ENCODE measurements around the gene ANKRD10.
"Not testable (repeated sequence)": the region's sequence is repeated elsewhere in the genome, so short reads cannot be mapped to it uniquely, and the experiment has no call there.

ANKRD10 gene

GRCh38 chr13:110950819-110951570 is 36.1 kb upstream of the ANKRD10 start:
- Histone ChIP-seq H3K9ac (ENCODE audit: insufficient read length, low read depth) (no peak overlapping the region), H3K9me3 (ENCODE audit: insufficient read depth, low read length) (no peaks in the 10 kb centered on the region), H3K27me3 (ENCODE audit: insufficient read depth, insufficient read length) (no peaks in the 10 kb centered on the region), H3K36me3 (ENCODE audit: insufficient read depth, insufficient read length, low read length) (no peaks in the 10 kb centered on the region), H3K4me1 (ENCODE audit: insufficient read depth, insufficient read length) (peaks cover 5% of the 10 kb centered on the region), H3K4me3 (ENCODE audit: insufficient read length, low read depth) (no peak overlapping the region)
- no peak for DNase-seq (ENCODE audit: low read depth, low spot score)
- TF ChIP-seq SUZ12 (IDR thresholded peaks at IDR 0.05; ENCODE audit: extremely low read depth, insufficient read depth, insufficient read length) (no peak), YY1 (IDR thresholded peaks at IDR 0.05; ENCODE audit: insufficient read depth, insufficient read length) (no peak), ZNF274 (IDR thresholded peaks at IDR 0.05; ENCODE audit: low read depth, low read length) (no peak)

DNA sequence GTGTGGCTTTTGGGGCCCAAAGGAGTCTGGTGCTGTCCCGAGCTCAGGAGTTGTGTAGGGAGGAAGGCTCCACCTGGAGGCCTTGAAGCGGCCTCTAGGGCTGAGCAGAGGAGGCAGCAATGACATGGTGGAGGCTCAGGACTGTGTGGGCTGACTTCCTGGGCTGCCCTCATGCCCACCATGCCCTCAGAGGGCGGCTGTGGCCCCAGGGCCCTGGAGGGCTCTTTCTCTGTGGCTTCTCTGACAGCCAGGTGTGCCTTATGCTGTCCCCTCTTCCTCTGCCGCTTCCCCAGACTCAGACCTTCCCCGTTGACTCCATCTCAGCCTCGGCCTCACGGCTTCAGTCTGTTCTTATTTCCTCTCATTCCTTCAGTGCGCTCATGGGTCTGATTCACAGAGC is 35.5 kb upstream of the ANKRD10 start:
- TF ChIP-seq SUZ12 (IDR thresholded peaks at IDR 0.05; ENCODE audit: extremely low read depth, insufficient read depth, insufficient read length) (no peak), ZNF274 (IDR thresholded peaks at IDR 0.05; ENCODE audit: low read depth, low read length) (no peak), YY1 (IDR thresholded peaks at IDR 0.05; ENCODE audit: insufficient read depth, insufficient read length) (no peak)
- peaks cover 5% of the 10 kb centered on the region for H3K4me1 ChIP-seq (ENCODE audit: insufficient read depth, insufficient read length)
- no peaks in the 10 kb centered on the region for H3K27me3 ChIP-seq (ENCODE audit: insufficient read depth, insufficient read length)
- H3K9me3 ChIP-seq (ENCODE audit: insufficient read depth, low read length): no peaks in the 10 kb centered on the region
- H3K9ac ChIP-seq (ENCODE audit: insufficient read length, low read depth): no peak overlapping the region
- H3K4me3 ChIP-seq (ENCODE audit: insufficient read length, low read depth): no peak overlapping the region
- no peaks in the 10 kb centered on the region for H3K36me3 ChIP-seq (ENCODE audit: insufficient read depth, insufficient read length, low read length)
- no peak for DNase-seq (ENCODE audit: low read depth, low spot score)

GRCh38 chr13:110949628-110950027 is 34.8 kb upstream of the ANKRD10 start:
- no peaks in the 10 kb centered on the region for H3K36me3 ChIP-seq (ENCODE audit: insufficient read depth, insufficient read length, low read length)
- TF ChIP-seq ZNF274 (IDR thresholded peaks at IDR 0.05; ENCODE audit: low read depth, low read length) (no peak), YY1 (IDR thresholded peaks at IDR 0.05; ENCODE audit: insufficient read depth, insufficient read length) (no peak), SUZ12 (IDR thresholded peaks at IDR 0.05; ENCODE audit: extremely low read depth, insufficient read depth, insufficient read length) (no peak)
- no peak overlapping the region for H3K9ac ChIP-seq (ENCODE audit: insufficient read length, low read depth)
- no peaks in the 10 kb centered on the region for H3K9me3 ChIP-seq (ENCODE audit: insufficient read depth, low read length)
- no peak for DNase-seq (ENCODE audit: low read depth, low spot score)
- no peak overlapping the region for H3K4me3 ChIP-seq (ENCODE audit: insufficient read length, low read depth)
- H3K27me3 ChIP-seq (ENCODE audit: insufficient read depth, insufficient read length): no peaks in the 10 kb centered on the region
- peaks cover 3% of the 10 kb centered on the region for H3K4me1 ChIP-seq (ENCODE audit: insufficient read depth, insufficient read length)

DNA sequence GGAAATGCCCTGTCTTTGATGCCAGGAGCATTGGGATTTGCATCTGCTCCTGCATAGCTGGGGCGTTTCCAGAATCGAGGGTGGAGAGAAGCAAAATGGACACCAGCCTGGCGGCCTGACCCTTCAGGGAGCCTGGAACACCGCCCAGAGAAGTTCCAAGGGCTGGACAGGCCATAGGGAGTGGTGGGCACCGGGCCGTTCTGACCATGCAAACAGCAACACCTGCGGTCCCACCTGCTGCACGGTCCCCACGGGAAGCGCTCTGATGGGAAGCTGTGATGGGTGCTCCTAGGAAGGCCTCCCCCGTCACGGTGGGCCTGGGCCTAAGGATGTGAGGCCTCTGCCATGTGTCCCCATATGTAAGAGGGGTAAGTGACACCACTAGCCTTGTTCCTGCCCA is 34.2 kb upstream of the ANKRD10 start:
- no peak for DNase-seq (ENCODE audit: low read depth, low spot score)
- Histone ChIP-seq H3K4me1 (ENCODE audit: insufficient read depth, insufficient read length) (peaks cover 1% of the 10 kb centered on the region), H3K27me3 (ENCODE audit: insufficient read depth, insufficient read length) (no peaks in the 10 kb centered on the region), H3K9ac (ENCODE audit: insufficient read length, low read depth) (no peak overlapping the region), H3K4me3 (ENCODE audit: insufficient read length, low read depth) (no peak overlapping the region), H3K36me3 (ENCODE audit: insufficient read depth, insufficient read length, low read length) (no peaks in the 10 kb centered on the region), H3K9me3 (ENCODE audit: insufficient read depth, low read length) (no peaks in the 10 kb centered on the region)
- TF ChIP-seq SUZ12 (IDR thresholded peaks at IDR 0.05; ENCODE audit: extremely low read depth, insufficient read depth, insufficient read length) (no peak), YY1 (IDR thresholded peaks at IDR 0.05; ENCODE audit: insufficient read depth, insufficient read length) (no peak), ZNF274 (IDR thresholded peaks at IDR 0.05; ENCODE audit: low read depth, low read length) (no peak)

- not testable (repeated sequence) for H3K4me1 ChIP-seq (ENCODE audit: insufficient read depth, insufficient read length); DNase-seq (ENCODE audit: low read depth, low spot score); H3K36me3 ChIP-seq (ENCODE audit: insufficient read depth, insufficient read length, low read length); H3K9ac ChIP-seq (ENCODE audit: insufficient read length, low read depth); H3K27me3 ChIP-seq (ENCODE audit: insufficient read depth, insufficient read length); H3K9me3 ChIP-seq (ENCODE audit: insufficient read depth, low read length); H3K4me3 ChIP-seq (ENCODE audit: insufficient read length, low read depth)
These were observed 32.5 kb upstream of the ANKRD10 start for GRCh38 chr13:110947338-110947737.

DNA sequence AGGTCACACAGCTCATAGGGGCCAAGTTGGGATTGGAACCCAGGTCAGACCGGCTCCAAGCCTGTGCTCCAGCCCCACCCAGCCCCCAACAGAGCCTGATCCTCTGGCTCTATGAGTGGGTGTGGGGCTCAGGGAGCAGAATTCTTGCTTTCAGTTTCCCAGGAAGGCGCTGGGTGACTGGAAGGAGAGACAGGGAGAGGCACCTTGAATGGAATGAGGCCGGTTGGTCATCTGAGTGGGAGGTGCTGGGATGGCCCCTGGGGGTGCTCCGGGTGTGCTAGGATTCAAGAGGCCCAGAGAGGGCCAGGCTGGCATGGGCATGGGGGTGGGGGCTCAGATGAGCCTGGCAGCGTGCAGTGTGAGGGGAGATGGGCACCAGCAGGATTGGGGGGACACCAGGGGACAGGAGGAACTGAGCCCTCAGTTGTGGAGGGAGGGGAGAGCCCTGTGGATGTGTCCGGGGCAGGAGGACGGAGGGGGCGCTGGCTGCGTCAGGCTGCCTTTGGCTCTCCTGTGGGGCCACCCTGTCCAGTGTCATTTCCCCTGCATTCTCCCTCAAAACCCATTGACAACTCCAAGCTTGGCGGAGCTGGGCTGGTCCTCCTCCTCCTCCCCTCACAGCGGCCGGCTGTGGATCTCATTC is 31.2 kb upstream of the ANKRD10 start:
- no peak overlapping the region for H3K9ac ChIP-seq (ENCODE audit: insufficient read length, low read depth)
- H3K4me3 ChIP-seq (ENCODE audit: insufficient read length, low read depth): no peak overlapping the region
- H3K9me3 ChIP-seq (ENCODE audit: insufficient read depth, low read length): no peaks in the 10 kb centered on the region
- no peak for DNase-seq (ENCODE audit: low read depth, low spot score)
- TF ChIP-seq ZNF274 (IDR thresholded peaks at IDR 0.05; ENCODE audit: low read depth, low read length): no peak
- TF ChIP-seq SUZ12 (IDR thresholded peaks at IDR 0.05; ENCODE audit: extremely low read depth, insufficient read depth, insufficient read length): no peak
- no peak for TF ChIP-seq YY1 (IDR thresholded peaks at IDR 0.05; ENCODE audit: insufficient read depth, insufficient read length)
- H3K36me3 ChIP-seq (ENCODE audit: insufficient read depth, insufficient read length, low read length): no peaks in the 10 kb centered on the region
- H3K4me1 ChIP-seq (ENCODE audit: insufficient read depth, insufficient read length): no peaks in the 10 kb centered on the region
- no peaks in the 10 kb centered on the region for H3K27me3 ChIP-seq (ENCODE audit: insufficient read depth, insufficient read length)

- H3K9ac ChIP-seq (ENCODE audit: insufficient read length, low read depth): no peak overlapping the region
- no peaks in the 10 kb centered on the region for H3K27me3 ChIP-seq (ENCODE audit: insufficient read depth, insufficient read length)
- H3K4me1 ChIP-seq (ENCODE audit: insufficient read depth, insufficient read length): no peaks in the 10 kb centered on the region
- H3K4me3 ChIP-seq (ENCODE audit: insufficient read length, low read depth): no peak overlapping the region
- DNase-seq (ENCODE audit: low read depth, low spot score): no peak
- H3K9me3 ChIP-seq (ENCODE audit: insufficient read depth, low read length): no peaks in the 10 kb centered on the region
- TF ChIP-seq ZNF274 (IDR thresholded peaks at IDR 0.05; ENCODE audit: low read depth, low read length) (no peak), SUZ12 (IDR thresholded peaks at IDR 0.05; ENCODE audit: extremely low read depth, insufficient read depth, insufficient read length) (no peak), YY1 (IDR thresholded peaks at IDR 0.05; ENCODE audit: insufficient read depth, insufficient read length) (no peak)
- no peaks in the 10 kb centered on the region for H3K36me3 ChIP-seq (ENCODE audit: insufficient read depth, insufficient read length, low read length)
These were observed 30.4 kb upstream of the ANKRD10 start for GRCh38 chr13:110944968-110945927.

Measured in NT2/D1 (cell line).